Gastrocnemius medialis (tissue), 4 donors: ENCODE data around the gene TMEM214.

ENCODE experiments used
- CTCF ChIP-seq, 5 experiments: fragments of 450-650 bp in 3 of 5; fragments of 200-600 bp in 2 of 5; sonication (generic) in 2 of 5; IDR thresholded peaks in 4 of 5; conservative IDR thresholded peaks in 1 of 5; 1 replicate in 4 of 5; 2 replicates in 1 of 5; pipeline ENCODE4 v1.5.1; 2016 to 2019; ENCODE audit warnings: antibody characterized with exemption in 5 of 5, mild to moderate bottlenecking in 3 of 5, moderate library complexity in 3 of 5
- POLR2A ChIP-seq, 2 donors: fragments of 450-650 bp; IDR thresholded peaks; one replicate each; pipeline ENCODE4 v1.6.1; 2017; ENCODE audit warnings: antibody characterized with exemption in 2 of 2, mild to moderate bottlenecking in 2 of 2, moderate library complexity in 2 of 2

DNA sequence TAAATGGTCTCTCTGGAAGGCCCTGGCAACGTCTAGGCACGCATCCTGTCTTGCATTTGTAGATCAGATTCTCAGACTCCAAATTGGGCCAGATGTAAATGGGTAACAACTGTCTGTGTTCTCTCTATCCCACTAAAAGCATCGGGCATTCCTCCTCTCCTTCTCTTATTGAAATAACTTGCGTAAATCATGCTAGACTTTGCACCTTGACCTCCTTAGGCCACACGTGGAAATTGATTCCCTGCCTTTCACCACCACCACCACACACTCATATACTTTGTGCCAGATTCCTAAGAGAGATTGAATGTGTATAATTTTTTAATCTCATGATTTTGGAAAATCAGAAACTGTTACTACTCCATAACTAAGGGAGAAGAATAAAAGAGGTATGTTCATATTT lies 41.0 kb upstream of the TMEM214 start:
- TF ChIP-seq POLR2A (IDR thresholded peaks at IDR 0.05) (no peak), CTCF (IDR thresholded peaks at IDR 0.05 in 4 of 5, conservative IDR thresholded peaks at IDR 0.05 in 1 of 5) (no peak)
